ENCODE data around the gene B3GNT2. TPM values are rescaled to one million over a fixed set of nuclear protein-coding genes. Genes with fewer than 3 reads are reported as not detected.
A peak's percentile ranks its signal among the peaks of the same experiment; 100 is the strongest.

B3GNT2 gene
- total and polyA plus RNA-seq, 9 of the 15 experiments (the other 6 are each of a cell fraction or from before 2014, with no cell fraction given), result 6.0 to 38.9 (median 25.0) TPM

DNA sequence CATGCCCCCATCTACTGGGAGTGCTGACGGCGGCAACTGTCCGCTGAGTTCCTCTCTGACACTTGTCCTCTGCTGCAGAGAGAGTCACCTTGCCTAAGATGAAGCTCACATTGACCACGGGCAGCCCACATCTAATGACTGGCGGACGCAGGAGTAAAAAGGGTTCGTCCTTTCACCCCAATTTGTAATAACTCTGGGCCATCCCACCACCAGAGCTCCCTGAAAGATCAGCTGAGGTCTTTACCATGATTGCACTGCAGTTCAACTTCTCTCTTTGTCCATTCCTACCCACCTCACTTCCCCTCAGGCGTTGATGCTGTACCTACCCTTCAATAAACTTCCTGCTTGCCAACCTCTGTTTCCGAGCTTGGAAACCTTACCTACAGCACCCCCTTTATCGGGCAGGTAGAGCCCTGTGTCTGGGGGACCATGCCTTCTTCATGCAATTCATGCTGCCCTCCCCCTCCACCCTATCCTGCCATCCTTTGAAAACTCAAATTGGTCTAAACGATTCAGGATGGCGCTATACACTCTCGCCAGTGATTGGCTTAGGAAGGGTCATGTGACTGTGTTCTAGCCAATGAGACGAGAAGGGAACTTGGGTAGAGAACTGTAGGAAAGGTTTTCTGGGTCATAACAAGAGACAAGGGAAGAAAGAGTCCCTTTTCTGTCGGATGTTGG is 10.3 kb upstream of the B3GNT2 start (continued):
- TF ChIP-seq TFE3 (CRISPR knock-in tag; IDR thresholded peaks at IDR 0.05) (peak; percentile 75), TOE1 (IDR thresholded peaks at IDR 0.05; ENCODE audit: borderline replicate concordance) (peak; percentile 74; the same call in 1 of the 2 replicates), TOE1 (CRISPR knock-in tag; IDR thresholded peaks at IDR 0.05; ENCODE audit: borderline replicate concordance, low read depth) (no peak), NFYB (IDR thresholded peaks at IDR 0.05; ENCODE audit: extremely low read depth, insufficient read length) (peak; percentile 74), MTA2 (IDR thresholded peaks at IDR 0.05; ENCODE audit: low read depth) (no peak), RBM25 (IDR thresholded peaks at IDR 0.05; ENCODE audit: low read depth, low read length, severe bottlenecking) (peak; percentile 46)
- TF ChIP-seq, protein P1, sequence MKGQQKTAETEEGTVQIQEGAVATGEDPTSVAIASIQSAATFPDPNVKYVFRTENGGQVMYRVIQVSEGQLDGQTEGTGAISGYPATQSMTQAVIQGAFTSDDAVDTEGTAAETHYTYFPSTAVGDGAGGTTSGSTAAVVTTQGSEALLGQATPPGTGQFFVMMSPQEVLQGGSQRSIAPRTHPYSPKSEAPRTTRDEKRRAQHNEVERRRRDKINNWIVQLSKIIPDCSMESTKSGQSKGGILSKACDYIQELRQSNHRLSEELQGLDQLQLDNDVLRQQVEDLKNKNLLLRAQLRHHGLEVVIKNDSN (CRISPR knock-in tag; IDR thresholded peaks at IDR 0.05), result peak; percentile 78

Data from K562 (cell line).